T-cell (primary cell): ENCODE measurements around the gene C11orf71. TPM values are rescaled to one million over a fixed set of nuclear protein-coding genes. Genes with fewer than 3 reads are reported as not detected.

Experiments
- ATAC-seq, 4 experiments: fragments of 200-7000 bp in 3 of 4; fragments of 150-1000 bp in 1 of 4; cut with Tn5 transposase; replicated peaks in 1 of 4; 1 replicate in 3 of 4; 2 replicates in 1 of 4; pipeline ENCODE4 v1.10.0; 2021; ENCODE audit warnings: moderate library complexity in 3 of 4, mild to moderate bottlenecking in 2 of 4, moderate number of reproducible peaks in 1 of 4
- CTCF ChIA-PET, 2 donors: fragments of 300-600 bp; sonication (Branson Sonifier 250); formaldehyde crosslinking; loops; one replicate each; lab custom pipeline; 2022; ENCODE audit warnings: antibody characterized with exemption in 2 of 2; lab: Charles Lee
- POLR2A ChIA-PET, 2 donors: fragments of 300-600 bp; sonication (Branson Sonifier 250); formaldehyde crosslinking; loops; one replicate each; lab custom pipeline; 2022; ENCODE audit warnings: antibody characterized with exemption in 2 of 2; lab: Charles Lee
- DNase-seq, 35 experiments: peaks; one replicate each; pipeline versions ENCODE4 v3.0.0 to v3.0.0-alpha.2; 2013 to 2023
- H3K27ac ChIP-seq: one replicate; pipeline ENCODE4 v1.5.1; 2013; ENCODE audit warnings: low read length
- H3K27me3 ChIP-seq, 2 experiments: replicated peaks in 1 of 2; 1 replicate in 1 of 2; 2 replicates in 1 of 2; pipeline versions ENCODE4 v1.6.1 to v1.7.0; 2013; ENCODE audit warnings: low read length in 1 of 2, mixed read lengths in 1 of 2; ENCODE audit not compliant: control insufficient read depth in 2 of 2, insufficient read depth in 2 of 2; ENCODE audit errors: extremely low read depth in 1 of 2
- H3K36me3 ChIP-seq, 2 donors: 1 replicate in 1 of 2; 2 replicates in 1 of 2; pipeline versions ENCODE4 v1.6.1 to v1.7.0; 2013; ENCODE audit warnings: low read length in 1 of 2; ENCODE audit not compliant: control insufficient read depth in 2 of 2, insufficient read depth in 1 of 2; ENCODE audit errors: extremely low read depth in 1 of 2
- H3K4me1 ChIP-seq, 2 experiments: 1 replicate in 1 of 2; 2 replicates in 1 of 2; pipeline versions ENCODE4 v1.6.1 to v1.7.0; 2013; ENCODE audit warnings: low read length in 2 of 2, mixed read lengths in 1 of 2; ENCODE audit not compliant: insufficient read depth in 2 of 2, control insufficient read depth in 1 of 2; ENCODE audit errors: extremely low read depth in 1 of 2
- H3K4me3 ChIP-seq, 2 donors: 1 replicate in 1 of 2; 2 replicates in 1 of 2; pipeline versions ENCODE4 v1.5.1 to v1.7.0; 2013; ENCODE audit warnings: mild to moderate bottlenecking in 2 of 2, low read length in 1 of 2, moderate library complexity in 1 of 2; ENCODE audit not compliant: control insufficient read depth in 1 of 2; ENCODE audit errors: extremely low read depth in 1 of 2
- H3K9me3 ChIP-seq: 2 replicates; pipeline ENCODE4 v1.7.0; 2013
- H3K27ac Mint-ChIP-seq, 2 donors: one replicate each; pipeline ENCODE4 v1.8.0; 2020 to 2021; ENCODE audit warnings: mild to moderate bottlenecking in 2 of 2, mixed read lengths in 2 of 2
- H3K27me3 Mint-ChIP-seq, 2 donors: one replicate each; pipeline ENCODE4 v1.8.0; 2021 to 2022; ENCODE audit warnings: mixed read lengths in 2 of 2
- H3K36me3 Mint-ChIP-seq: one replicate; pipeline ENCODE4 v1.8.0; 2021; ENCODE audit warnings: mixed read lengths
- H3K4me1 Mint-ChIP-seq, 3 donors: one replicate each; pipeline ENCODE4 v1.8.0; 2020 to 2022; ENCODE audit warnings: mixed read lengths in 3 of 3, mild to moderate bottlenecking in 1 of 3
- H3K4me3 Mint-ChIP-seq, 3 donors: one replicate each; pipeline ENCODE4 v1.8.0; 2020 to 2022; ENCODE audit warnings: mild to moderate bottlenecking in 3 of 3, mixed read lengths in 3 of 3, moderate library complexity in 3 of 3
- H3K9me3 Mint-ChIP-seq, 3 donors: one replicate each; pipeline ENCODE4 v1.8.0; 2020 to 2022; ENCODE audit warnings: mixed read lengths in 3 of 3
- WGBS: methylation state at CpG from one replicate; pipeline ENCODE4 v1.1.5; 2013; ENCODE audit warnings: missing lambda C conversion rate; ENCODE audit not compliant: insufficient coverage; 5-methylcytosine and 5-hydroxymethylcytosine counted together
- total RNA-seq, 35 experiments: library from RNA in 6 of 35; stranded (reverse) in 6 of 35; fragments of 120-200 nt in 1 of 35; gene quantifications; one replicate each; pipeline versions ENCODE4 v1.2.1 to v1.2.4 and lab custom pipeline; 2013 to 2026

Gene C11orf71
- total RNA-seq, 5 donors from 2014 or later (not counting 1 experiment from before 2014, with no cell fraction given) = 8.2 to 15.2 (median 12.1) TPM

DNA sequence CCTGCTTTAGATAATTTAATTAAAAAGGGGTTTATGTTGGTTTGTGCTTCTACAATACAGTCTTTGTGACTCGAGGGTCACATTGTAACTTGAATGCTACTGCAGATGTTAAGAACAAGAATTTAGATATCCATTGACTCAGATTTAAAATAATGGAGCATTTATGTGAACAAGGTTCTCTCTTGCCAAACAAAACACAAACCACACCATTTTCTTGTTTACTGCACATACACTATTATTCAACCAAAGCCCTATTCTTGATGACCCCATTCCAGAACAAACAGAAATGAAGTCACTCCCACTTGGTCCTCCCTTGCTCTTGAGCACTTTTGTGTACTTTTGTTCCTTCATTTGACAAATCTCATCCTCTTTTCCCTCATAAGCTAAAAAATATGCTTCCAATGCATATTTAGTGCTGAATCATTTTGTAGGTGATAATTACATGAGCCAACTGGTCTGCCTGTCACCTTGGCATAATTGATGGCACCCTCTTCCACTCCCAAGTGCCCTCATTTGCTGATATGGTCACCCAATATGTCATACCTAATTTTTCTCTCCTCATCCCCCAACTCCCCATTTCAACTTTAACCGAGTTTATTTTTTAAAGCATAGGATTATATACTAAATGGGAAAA is 2.8 kb downstream of the C11orf71 start:
- ChIA-PET CTCF (interaction anchor here in 1 of 2 donors (0.9 kb wide), 1 partner anchor 10 kb away, joined by 4 read pairs; no protein-coding TSS in a partner anchor), POLR2A (interaction anchor here in 1 of 2 donors (0.6 kb wide), 1 partner anchor 231 kb away, joined by 14 read pairs; no protein-coding TSS in a partner anchor)
- no peaks in the 10 kb centered on the region for H3K27me3 Mint-ChIP-seq
- Histone ChIP-seq H3K36me3 (no peaks in the 10 kb centered on the region), H3K4me1 (peaks cover 8 to 13% of the 10 kb centered on the region in 2 experiments), H3K4me3 (no peak overlapping the region), H3K9me3 (no peaks in the 10 kb centered on the region), H3K27ac (no peak overlapping the region), H3K27me3 (no peaks in the 10 kb centered on the region)
- H3K36me3 Mint-ChIP-seq = peaks cover 3% of the 10 kb centered on the region
- no CpG with 5 or more reads among the region's 2 CpGs for WGBS
- DNase-seq = no peak
- no peak overlapping the region for H3K27ac Mint-ChIP-seq
- peaks cover 34 to 39% (median 37%) of the 10 kb centered on the region in 3 donors for H3K4me1 Mint-ChIP-seq
- H3K4me3 Mint-ChIP-seq = no peak overlapping the region
- no peak for ATAC-seq
- no peaks in the 10 kb centered on the region for H3K9me3 Mint-ChIP-seq

- Histone ChIP-seq H3K4me1 (peaks cover 3 to 13% of the 10 kb centered on the region in 2 experiments), H3K27ac (no peak overlapping the region), H3K4me3 (no peak overlapping the region), H3K9me3 (no peaks in the 10 kb centered on the region), H3K36me3 (no peaks in the 10 kb centered on the region), H3K27me3 (no peaks in the 10 kb centered on the region)
- Mint-ChIP-seq H3K9me3 (no peaks in the 10 kb centered on the region), H3K27ac (no peak overlapping the region), H3K36me3 (peaks cover under 1% of the 10 kb centered on the region), H3K27me3 (no peaks in the 10 kb centered on the region), H3K4me3 (no peak overlapping the region), H3K4me1 (peaks cover 30 to 35% (median 34%) of the 10 kb centered on the region in 3 donors)
- ATAC-seq (no peak), DNase-seq (no peak)
- POLR2A ChIA-PET = no interaction called here
- CTCF ChIA-PET = interaction anchor here in 1 of 2 donors (0.9 kb wide), 1 partner anchor 10 kb away, joined by 4 read pairs; no protein-coding TSS in a partner anchor
Measured at GRCh38 chr11:114396916-114397315, 3.4 kb downstream of the C11orf71 start.

GRCh38 chr11:114395736-114396135 is 4.6 kb downstream of the C11orf71 start:
- no peak for DNase-seq
- H3K27ac ChIP-seq = no peak overlapping the region
- CTCF ChIA-PET = interaction anchor here in 1 of 2 donors (0.8 kb wide), 1 partner anchor 13 kb away, joined by 3 read pairs; no protein-coding TSS in a partner anchor
- H3K9me3 Mint-ChIP-seq = no peaks in the 10 kb centered on the region
- H3K4me3 Mint-ChIP-seq = no peak overlapping the region
- no peaks in the 10 kb centered on the region for H3K27me3 Mint-ChIP-seq
- H3K9me3 ChIP-seq = no peaks in the 10 kb centered on the region
- H3K4me3 ChIP-seq = no peak overlapping the region
- H3K27me3 ChIP-seq = peaks cover 0 to under 1% of the 10 kb centered on the region in 2 experiments
- no peaks in the 10 kb centered on the region for H3K36me3 Mint-ChIP-seq
- H3K27ac Mint-ChIP-seq = no peak overlapping the region
- peaks cover 25 to 32% (median 29%) of the 10 kb centered on the region in 3 donors for H3K4me1 Mint-ChIP-seq
- no peaks in the 10 kb centered on the region for H3K36me3 ChIP-seq
- ATAC-seq = no peak
- WGBS = no CpG with 5 or more reads among the region's 3 CpGs
- H3K4me1 ChIP-seq = peaks cover 3 to 8% of the 10 kb centered on the region in 2 experiments
- POLR2A ChIA-PET = interaction anchor here in 1 of 2 donors (0.7 kb wide), 1 partner anchor 793 kb away, joined by 3 read pairs; no protein-coding TSS in a partner anchor

DNA sequence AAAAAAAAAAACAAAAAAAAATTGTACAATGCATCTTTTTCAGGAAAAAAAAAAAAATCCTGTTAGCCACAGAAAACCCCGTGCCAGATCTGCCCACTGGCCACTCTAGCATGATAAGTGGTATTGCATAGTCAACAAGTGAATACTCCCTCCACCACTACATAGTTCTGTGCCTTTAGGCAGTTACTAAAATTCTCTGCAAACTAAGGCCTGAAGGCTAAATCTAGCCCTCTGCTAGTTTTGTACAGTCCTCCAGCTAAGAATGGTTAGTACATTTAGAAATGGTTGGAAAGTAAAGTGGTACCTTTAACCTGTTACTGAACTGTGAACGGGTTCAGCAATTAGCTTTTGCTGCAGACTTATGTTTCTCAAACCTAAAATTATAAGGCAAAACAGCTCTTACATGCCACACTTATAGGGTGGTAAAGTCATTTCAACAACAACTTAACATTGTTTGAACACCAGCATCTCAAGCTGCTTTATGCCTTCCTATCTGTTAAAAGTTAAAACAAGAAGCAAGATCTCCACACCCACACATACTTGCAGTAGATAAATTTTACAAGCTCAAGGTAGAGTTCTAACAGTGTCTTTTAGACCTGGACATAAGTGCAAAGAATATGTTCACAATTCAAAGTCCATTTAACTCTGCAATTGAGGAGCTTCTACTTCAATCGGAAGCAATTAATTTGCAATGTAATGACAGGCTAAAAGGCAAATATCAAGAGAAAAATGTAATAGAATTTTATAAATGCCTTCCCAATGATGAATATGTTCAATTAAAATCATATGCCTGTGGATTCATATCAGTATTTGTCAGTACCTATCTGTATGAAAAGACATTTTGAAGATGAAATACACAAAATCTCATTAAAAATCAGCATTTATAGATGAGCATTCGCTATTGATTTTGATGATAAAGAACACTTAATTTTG is 7.3 kb downstream of the C11orf71 start:
- Mint-ChIP-seq H3K36me3 (no peaks in the 10 kb centered on the region), H3K4me1 (peaks cover 7 to 8% (median 8%) of the 10 kb centered on the region in 3 donors)
- POLR2A ChIA-PET = interaction anchor here (0.6 to 0.7 kb wide), 2 partner anchors 11 to 508 kb away, joined by 4 to 10 read pairs; no protein-coding TSS in a partner anchor

GRCh38 chr11:114386545-114386944 is 13.8 kb downstream of the C11orf71 start:
- no peak for DNase-seq
- no peak for ATAC-seq
- H3K4me1 ChIP-seq = no peaks in the 10 kb centered on the region
- H3K9me3 ChIP-seq = no peaks in the 10 kb centered on the region
- H3K27ac Mint-ChIP-seq = no peak overlapping the region
- H3K36me3 ChIP-seq = no peaks in the 10 kb centered on the region
- H3K9me3 Mint-ChIP-seq = peaks cover 0 to 8% (median 0%) of the 10 kb centered on the region in 3 donors
- no CpG with 5 or more reads among the region's 1 CpG for WGBS
- H3K27me3 Mint-ChIP-seq = peaks cover 0 to 3% of the 10 kb centered on the region in 2 donors
- CTCF ChIA-PET = no interaction called here
- POLR2A ChIA-PET = no interaction called here
- H3K27me3 ChIP-seq = peaks cover 0 to 11% of the 10 kb centered on the region in 2 experiments
- no peaks in the 10 kb centered on the region for H3K4me1 Mint-ChIP-seq
- no peak overlapping the region for H3K4me3 Mint-ChIP-seq
- no peak overlapping the region for H3K27ac ChIP-seq
- H3K36me3 Mint-ChIP-seq = no peaks in the 10 kb centered on the region
- no peak overlapping the region for H3K4me3 ChIP-seq

More for the DNA sequence above, 7.3 kb downstream of the C11orf71 start:
- Mint-ChIP-seq H3K27me3 (no peaks in the 10 kb centered on the region), H3K9me3 (no peaks in the 10 kb centered on the region), H3K27ac (no peak overlapping the region), H3K4me3 (no peak overlapping the region)
- no peak overlapping the region for H3K4me3 ChIP-seq
- peaks cover 0 to 11% of the 10 kb centered on the region in 2 experiments for H3K27me3 ChIP-seq
- no peaks in the 10 kb centered on the region for H3K4me1 ChIP-seq
- WGBS = no CpG with 5 or more reads among the region's 4 CpGs
- no peak for DNase-seq
- no peaks in the 10 kb centered on the region for H3K9me3 ChIP-seq
- CTCF ChIA-PET = interaction anchor here (0.6 kb wide), 2 partner anchors 581 to 1111 kb away, joined by 3 to 6 read pairs; no protein-coding TSS in a partner anchor
- no peak for ATAC-seq
- H3K27ac ChIP-seq = no peak overlapping the region
- no peaks in the 10 kb centered on the region for H3K36me3 ChIP-seq

- H3K4me3 Mint-ChIP-seq = no peak overlapping the region
- Histone ChIP-seq H3K9me3 (no peaks in the 10 kb centered on the region), H3K4me3 (no peak overlapping the region), H3K27me3 (peaks cover 0 to 11% of the 10 kb centered on the region in 2 experiments), H3K36me3 (no peaks in the 10 kb centered on the region), H3K4me1 (no peaks in the 10 kb centered on the region), H3K27ac (no peak overlapping the region)
- WGBS = 94% methylated on average over 2 of the region's 2 CpGs
- DNase-seq = no peak
- no peaks in the 10 kb centered on the region for H3K4me1 Mint-ChIP-seq
- peaks cover 0 to 8% (median 0%) of the 10 kb centered on the region in 3 donors for H3K9me3 Mint-ChIP-seq
- peaks cover 0 to 3% of the 10 kb centered on the region in 2 donors for H3K27me3 Mint-ChIP-seq
- no peak overlapping the region for H3K27ac Mint-ChIP-seq
- ChIA-PET CTCF (no interaction called here), POLR2A (no interaction called here)
- ATAC-seq = no peak
- no peaks in the 10 kb centered on the region for H3K36me3 Mint-ChIP-seq
Measured at GRCh38 chr11:114386131-114386530, 14.2 kb downstream of the C11orf71 start.
